Measurements from ENCODE around the gene CYB5R2.

DNA sequence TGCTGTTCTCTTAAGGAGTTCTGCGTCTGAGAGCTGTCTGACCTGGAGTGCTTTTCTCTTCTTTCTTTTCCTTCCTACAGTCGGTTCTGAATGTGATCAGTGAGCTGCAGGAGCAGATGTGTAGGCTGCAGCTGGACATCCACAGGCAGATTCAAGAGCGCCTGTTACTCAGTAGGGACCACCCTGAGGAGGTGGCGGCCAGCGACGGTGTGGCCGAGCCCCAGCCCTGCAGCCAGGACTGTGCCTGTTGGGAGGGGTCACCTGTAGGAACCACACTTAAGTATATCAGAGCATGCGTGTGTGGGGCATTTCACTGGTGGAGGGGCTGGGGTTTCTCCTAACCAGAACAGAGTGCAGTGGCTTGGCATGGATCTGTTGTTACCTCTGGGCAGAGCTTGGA, 56.3 kb downstream of the CYB5R2 start:
- TF ChIP-seq, protein P1, sequence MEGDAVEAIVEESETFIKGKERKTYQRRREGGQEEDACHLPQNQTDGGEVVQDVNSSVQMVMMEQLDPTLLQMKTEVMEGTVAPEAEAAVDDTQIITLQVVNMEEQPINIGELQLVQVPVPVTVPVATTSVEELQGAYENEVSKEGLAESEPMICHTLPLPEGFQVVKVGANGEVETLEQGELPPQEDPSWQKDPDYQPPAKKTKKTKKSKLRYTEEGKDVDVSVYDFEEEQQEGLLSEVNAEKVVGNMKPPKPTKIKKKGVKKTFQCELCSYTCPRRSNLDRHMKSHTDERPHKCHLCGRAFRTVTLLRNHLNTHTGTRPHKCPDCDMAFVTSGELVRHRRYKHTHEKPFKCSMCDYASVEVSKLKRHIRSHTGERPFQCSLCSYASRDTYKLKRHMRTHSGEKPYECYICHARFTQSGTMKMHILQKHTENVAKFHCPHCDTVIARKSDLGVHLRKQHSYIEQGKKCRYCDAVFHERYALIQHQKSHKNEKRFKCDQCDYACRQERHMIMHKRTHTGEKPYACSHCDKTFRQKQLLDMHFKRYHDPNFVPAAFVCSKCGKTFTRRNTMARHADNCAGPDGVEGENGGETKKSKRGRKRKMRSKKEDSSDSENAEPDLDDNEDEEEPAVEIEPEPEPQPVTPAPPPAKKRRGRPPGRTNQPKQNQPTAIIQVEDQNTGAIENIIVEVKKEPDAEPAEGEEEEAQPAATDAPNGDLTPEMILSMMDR (IDR thresholded peaks at IDR 0.05) = no peak
- TF ChIP-seq POLR2A (IDR thresholded peaks at IDR 0.05) = no peak
